NCI-H2227 (cell line): ENCODE results near the gene PRKG1.
A peak's percentile ranks its signal among the peaks of the same experiment; 100 is the strongest.

ENCODE experiments used
- DNase-seq: peaks from one replicate; lab custom pipeline; 2025; ENCODE audit not compliant: unreplicated experiment; lab: John Stamatoyannopoulos, UW

Gene PRKG1

DNA sequence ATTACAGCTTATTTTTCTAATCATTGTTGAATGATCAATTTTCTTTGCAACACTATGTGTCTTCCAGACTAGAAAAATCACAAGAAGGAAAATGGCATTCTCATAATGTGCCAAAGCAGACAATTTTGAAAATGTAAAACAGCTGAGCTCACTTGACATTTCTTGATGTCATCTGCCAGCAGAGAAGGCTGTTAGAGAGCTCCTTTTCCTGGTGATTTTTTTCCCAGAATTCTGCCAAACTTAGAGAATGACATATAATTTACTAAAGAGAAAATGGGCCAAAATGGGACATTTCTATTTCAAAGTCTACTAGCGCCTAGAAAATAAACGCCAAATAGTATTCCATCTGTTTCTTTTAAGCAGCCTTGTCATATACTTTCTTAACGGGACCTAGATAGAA lies 714.0 kb downstream of the PRKG1 start:
- no peak for DNase-seq

DNA sequence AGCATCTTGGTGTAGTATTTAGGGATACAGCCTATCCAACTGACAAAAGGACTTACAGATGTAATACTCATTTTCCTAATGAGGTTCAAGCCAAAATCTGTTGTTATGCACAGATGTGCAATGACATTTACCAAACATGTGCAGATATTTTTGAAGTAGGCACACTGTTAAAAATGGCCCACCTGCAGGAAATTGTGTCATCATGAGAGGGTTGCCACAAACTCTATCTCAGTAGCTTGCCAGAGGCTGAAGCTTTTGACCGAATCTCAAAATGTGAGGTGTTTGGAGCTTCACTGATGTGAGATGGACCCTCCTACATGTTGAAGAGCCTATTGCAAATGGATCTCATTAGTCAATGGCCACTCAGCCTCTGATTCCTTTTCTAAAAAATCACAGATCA lies 714.8 kb downstream of the PRKG1 start:
- DNase-seq, result no peak

DNA sequence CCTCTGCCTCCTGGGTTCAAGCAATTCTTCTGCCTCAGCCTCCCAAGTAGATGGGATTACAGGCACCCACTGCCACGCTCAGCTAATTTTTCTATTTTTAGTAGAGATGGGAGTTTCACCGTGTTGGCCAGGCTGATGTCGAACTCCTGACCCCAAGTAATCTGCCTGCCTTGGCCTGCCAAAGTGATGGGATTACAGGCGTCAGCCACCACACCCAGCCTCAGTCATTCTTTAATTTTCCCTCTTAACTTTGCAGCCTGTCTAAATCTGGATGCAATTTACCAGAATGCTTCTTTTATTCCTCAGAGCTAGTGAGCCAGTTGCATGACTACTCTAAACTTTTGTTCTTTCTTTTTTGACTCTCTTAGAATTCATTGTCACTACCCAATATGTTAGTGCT lies 715.6 kb downstream of the PRKG1 start:
- no peak for DNase-seq

DNA sequence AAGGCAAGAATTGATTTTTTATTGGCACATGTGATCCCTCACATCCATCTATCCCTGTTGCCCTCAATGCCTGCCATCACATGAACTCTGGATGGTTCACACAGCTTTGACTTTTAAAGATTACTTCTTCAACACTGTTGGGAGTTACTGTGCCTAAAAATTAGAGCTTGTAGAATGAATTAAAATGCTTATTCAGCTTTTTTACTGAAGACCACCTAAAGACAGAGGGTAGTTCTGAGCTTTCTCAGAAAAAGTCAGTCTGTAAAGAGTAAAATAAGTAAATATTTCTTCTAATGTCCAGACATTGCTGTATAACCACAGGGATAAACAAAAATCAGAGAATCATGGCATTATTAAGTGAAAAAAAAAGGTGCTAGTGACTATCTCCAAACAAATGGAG lies 718.4 kb downstream of the PRKG1 start:
- DNase-seq, result no peak

DNA sequence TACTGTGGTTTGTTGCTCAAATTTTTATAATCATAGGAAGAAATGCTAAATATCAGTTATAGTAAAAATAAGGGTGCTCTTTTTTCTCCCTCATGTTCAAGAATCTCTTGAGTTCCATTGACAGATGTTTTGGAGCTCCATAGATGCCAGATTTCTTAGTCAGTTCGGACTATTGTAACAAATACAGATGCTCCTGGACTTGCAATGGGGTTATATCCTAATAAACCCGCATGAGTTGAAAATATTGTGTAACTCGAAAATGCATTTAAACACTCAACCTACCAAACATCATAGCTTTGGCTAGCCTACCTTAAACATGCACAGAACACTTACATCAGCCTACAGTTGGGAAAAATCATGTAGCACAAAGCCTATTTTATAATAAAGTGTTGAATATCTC lies 725.8 kb downstream of the PRKG1 start:
- DNase-seq, result no peak

DNA sequence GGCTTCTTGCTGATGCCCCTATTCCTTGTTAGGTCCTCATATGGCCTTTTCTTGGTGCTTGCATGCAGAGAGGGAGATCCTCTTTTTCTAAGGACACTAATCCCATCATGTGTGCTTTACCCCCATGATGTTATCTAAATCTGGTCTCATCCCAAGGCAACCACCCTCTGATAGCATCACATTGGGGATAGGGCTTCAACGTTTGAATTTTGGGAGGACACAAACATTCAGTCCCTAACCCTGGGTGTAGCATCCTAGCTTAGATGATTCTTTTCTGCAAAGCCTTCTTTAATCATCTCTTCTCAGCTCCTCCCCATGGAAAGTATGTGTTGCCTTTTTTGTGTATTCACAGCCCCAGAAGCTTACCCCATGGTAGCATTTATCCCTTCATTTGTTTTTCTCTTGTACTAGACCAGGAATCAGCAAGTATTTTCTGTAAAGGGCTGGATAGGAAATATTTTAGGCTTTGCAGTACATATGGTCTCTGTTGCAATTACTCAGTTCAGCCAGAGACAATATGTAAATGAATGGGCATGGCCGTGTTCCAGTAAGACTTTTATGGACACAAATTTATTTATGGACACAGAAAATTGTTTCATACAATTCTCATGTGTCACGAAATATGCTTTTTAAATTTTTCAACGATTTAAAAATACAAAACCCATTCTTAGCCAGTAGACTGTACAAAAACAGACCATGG lies 726.6 kb downstream of the PRKG1 start:
- no peak for DNase-seq

DNA sequence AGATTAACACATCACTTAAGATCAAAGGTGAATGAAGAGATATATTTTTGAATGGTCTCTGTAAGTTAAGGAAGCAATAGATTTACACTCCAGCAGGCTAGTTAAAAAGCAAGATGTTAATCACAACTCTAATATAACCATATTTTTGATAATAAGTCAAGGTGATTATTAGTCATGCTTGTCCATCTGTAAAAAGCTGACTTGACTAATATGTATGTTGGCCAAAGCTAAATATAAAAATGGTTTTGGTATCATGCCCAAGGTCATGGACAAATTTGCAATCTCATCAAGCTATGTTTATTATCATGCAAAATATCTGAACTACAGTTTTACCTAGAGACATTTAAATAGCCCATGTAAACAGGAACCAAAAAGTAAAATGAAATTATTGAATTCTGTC lies 727.7 kb downstream of the PRKG1 start:
- no peak for DNase-seq

DNA sequence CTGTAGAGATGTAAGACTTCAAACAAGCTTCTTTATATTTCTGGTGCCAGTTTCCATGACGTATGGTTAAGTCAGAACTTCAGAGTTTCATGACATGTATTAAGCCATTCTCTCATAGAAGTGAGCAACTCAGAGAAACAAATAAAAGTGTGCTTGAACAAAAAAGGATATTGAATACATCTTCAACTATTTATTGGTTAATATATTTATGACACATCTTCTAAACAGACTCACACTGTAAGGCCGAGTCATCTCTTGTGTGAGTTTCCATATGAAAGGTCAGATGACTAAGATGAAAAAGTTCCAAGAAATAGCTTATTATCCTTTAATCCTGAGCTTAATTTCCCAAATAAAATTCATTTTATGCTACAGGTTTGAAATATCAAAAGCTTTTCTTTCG lies 730.6 kb downstream of the PRKG1 start:
- DNase-seq, result no peak

DNA sequence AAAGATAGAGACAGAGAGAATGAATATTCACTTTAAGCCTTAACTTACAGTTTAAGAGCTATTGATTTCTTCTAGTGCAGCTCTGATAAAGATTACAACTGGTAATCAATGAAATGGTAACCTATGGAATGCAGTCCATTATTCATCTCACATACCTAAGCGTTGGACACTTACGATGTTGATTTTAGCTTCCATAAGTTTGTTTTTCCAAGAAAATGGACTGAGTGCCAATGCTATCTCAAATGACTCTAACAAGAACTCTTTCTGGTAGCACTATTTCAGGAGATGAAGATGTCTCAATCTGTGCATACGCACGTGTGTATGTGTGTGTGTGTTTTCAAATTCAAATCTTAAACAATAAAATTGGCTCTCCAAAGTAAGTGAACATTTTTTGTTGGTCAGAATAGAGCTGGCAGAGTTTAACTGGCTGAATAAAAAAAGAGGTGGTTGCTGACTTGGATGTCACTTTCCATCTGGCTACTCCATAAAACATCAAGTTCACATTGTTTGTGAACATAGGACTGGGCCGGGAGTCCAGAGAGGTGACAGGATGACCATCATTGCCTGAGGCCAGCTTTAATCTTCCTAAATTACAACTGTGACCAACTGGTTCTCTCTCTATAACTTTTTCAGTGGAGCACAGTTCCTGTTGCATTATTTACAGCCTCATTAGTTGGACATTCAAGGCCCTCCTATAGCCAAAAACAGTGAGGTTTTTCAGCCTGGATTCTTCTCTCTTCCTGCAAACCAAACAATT lies 732.0 kb downstream of the PRKG1 start:
- DNase-seq, result no peak

DNA sequence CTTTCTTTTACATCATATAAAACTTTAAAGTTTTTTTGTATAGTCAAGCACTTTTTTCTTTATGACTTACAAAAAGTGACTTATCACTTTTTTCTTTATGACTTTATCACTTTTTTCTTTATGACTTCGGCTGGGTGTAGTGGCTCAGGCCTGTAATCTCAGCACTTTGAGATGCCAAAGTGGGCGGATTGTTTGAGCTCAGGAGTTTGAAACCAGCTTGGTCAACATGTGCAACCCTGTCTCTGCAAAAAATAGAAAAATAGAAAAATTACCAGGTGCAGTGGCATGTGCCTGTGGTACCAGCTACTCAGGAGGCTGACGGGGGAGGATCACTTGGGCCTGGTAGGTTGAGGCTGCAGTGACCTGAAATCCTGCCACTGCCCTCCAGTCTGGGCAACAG lies 733.9 kb downstream of the PRKG1 start:
- DNase-seq, result no peak

DNA sequence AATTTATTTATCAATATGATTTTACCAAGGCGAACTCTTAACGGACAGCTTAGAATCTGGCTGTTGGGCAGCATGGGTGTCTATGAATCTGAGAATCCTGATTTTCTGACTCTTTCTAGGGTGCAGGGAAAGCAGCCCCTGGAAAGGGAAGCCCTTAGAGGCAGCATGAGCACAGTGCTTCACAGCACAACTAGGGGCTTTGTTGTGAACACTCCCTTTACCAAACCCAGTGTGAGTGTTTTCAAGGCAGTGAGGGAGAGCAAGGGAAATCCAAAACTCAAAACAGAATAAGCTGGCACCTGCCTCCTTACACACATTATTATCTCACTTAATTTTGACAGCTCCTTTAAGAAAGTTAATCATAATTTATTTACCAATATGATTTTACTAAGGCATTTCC lies 741.4 kb downstream of the PRKG1 start:
- no peak for DNase-seq

DNA sequence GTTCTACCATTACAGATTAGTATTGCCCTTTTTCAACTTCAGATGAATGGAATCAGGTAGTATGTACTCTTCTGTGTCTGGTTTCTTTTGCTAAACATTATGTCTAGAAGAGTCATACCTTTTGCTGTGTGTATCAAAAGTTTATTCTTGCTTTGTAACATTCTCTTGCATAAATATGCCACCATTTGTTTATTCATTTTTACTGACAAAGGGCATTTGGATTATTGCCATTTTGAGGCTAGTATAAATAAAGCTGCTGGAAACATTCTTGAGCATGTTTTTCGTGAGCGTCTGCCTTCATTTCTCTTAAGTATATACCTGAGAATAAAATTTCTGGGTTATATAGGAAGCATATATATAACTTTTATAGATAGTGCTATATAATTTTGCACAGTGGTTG lies 746.8 kb downstream of the PRKG1 start:
- DNase-seq, result no peak

DNA sequence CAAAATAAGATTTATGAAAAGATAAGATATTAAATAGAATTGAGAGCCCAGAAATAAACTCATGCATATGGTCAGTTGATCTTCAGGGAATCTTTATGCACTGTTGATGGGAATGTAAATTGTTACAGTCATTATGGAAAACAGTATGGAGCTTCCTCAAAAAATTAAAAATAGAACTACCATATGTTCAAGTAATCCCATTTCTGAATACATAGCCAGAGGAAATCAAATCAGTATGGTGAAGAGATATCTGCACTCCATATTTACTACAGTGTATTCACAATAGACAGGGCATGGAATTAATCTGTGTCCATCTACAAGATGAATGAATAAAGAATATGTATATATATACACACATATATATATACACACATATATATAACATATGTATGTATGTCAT lies 747.5 kb downstream of the PRKG1 start:
- DNase-seq, result no peak

DNA sequence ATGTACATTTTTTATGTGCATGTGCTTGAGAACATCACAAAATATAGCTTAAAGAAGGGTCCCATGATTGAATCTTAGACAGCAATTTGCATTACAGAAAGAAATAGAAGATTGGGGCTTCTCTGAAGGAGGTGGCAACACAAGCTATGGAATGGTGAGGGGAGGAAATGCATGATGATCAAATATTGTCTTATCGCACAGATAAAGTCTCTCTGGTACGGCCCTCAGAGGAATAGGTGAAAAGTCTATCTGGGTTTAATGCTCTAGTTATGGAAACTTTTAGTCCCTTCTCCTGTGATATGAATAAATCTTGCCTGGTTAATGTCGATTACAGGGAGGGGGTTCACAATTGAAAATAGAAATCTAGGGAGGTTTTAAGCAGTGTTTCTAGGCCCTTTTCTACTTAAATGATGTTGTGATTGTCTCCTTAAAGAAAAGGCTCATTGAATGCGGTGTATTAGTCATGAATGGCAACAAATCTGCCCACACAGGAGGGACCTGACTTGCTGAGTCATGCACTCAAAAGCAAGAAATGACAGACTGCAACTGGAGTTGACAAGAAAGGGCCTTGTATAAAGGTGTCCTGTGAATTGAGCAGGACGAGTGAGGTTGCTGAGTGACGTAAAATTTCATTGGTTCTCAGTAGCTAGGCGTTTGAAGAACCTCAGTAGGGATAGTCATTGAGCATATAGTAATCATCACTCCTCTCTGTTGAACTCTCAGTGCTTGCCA lies 758.5 kb downstream of the PRKG1 start:
- DNase-seq, result no peak

DNA sequence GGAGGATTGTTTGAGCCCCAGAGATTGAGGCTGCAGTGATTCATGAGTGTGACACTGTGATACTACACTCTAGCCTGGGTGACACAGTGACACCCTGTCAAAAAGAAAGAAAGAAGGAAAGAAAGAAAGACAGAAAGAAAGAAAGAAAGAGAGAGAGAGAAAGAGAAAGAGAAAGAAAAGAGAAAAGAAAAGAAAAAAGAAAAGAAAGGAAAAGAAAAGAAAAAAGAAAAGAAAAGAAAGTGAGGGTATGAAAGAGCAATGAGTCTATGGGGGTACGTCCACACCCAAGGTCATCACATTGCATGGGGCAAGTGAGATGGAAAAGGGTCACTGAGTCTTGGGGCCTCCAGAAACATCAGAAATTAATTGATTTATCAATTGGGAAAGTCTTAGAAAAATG lies 760.3 kb downstream of the PRKG1 start:
- no peak for DNase-seq

DNA sequence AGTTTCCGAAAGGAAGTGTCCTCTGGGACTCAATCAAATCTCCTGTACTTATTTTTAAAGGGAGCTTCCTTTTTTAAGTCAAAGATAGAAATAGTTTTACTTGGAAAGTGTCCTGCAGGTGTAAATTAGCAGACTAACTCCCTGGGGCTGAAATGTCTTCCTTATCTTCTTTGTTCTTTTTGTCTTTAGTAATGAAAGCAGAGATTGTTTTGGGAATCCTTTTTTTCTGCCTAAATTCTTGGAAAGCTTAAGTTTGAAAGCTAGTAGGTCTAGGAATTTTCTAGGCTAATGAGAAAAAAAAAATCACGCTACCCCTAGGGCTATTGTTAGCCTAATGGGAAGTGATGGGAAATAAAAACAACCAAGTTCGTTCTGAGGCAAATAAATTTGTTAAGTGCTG lies 764.2 kb downstream of the PRKG1 start:
- no peak for DNase-seq

DNA sequence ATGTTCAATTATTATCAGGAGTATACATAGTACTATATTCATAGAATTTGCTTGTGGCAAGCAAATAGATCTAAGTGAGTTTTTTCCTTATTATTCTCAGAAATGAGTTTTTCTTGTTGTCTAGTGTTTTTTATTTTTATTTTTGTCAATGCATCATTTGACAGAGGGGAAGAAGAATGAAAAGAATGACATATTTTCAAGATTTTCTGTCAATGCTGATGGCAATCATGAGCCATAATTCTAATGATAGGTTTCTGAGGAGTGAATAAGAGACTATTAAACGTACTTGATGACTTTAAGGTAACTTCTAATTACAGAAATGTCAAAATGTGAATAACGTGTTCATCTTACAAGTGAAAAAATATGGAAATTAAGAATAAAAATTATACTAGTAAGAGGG lies 769.7 kb downstream of the PRKG1 start:
- no peak for DNase-seq

DNA sequence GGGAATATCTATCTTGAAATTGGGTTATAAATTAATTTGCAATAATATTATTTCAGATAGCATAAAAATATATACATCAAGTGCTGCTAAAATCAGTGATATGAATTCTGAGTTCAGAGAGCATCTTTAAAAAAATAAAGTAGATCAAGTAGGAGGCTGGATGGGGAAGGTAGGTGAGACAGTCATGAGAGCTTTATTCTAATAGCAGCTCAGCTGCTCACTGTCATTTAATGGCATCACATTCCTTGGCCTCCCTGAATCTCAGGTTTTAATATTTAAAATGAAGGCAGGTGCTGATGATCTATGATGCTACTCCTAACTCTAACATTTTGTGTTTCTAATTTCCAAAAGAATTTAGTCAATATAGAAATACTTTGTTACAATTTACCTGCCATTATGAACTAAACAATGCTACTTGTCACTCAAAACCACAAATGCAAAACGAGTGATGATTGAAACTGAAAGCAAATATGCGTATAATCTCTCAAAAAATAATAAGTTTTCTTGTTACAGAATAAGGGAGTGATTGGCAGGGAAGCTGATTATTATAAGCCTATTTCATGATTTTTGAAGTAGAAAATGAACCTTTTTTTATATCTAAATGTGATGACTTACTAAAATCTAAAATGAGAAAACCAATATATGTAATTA lies 772.7 kb downstream of the PRKG1 start:
- no peak for DNase-seq

DNA sequence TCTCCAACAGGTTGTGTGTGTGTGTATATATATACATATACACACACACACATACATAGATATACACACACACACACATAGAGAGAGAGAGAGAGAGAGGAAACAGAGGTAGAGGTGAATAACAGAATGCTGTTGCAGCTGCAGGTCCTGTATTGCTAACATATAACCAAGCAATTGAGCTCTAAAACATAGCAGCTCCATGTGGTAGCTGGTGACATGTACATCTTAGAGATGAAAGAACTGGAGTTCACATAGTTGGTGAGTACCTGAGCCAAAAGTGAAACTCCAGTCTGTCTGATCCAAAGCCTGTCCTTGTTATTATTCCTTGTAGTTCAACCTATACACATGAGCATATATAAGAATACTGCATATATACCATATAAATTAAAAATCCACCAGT lies 778.0 kb downstream of the PRKG1 start:
- no peak for DNase-seq

DNA sequence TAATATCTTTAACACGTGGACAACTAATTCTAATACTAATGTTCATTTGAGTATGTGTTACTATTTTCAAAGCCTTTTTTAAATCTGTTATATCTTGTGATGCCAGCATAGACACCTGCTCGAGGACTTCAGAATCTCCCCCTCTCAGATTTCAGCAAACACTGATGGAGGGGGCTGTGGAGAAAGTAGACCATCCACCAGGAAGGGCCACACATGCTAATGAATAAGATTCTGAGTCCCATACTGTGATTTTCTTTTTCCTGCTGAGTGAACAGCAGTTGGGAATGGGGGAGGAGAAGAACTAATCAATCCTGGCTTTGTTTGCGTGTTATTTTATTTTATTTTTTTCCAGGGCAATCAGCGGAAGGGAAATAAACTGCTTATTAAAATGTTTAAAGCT lies 783.0 kb downstream of the PRKG1 start:
- peak; percentile 18 for DNase-seq

DNA sequence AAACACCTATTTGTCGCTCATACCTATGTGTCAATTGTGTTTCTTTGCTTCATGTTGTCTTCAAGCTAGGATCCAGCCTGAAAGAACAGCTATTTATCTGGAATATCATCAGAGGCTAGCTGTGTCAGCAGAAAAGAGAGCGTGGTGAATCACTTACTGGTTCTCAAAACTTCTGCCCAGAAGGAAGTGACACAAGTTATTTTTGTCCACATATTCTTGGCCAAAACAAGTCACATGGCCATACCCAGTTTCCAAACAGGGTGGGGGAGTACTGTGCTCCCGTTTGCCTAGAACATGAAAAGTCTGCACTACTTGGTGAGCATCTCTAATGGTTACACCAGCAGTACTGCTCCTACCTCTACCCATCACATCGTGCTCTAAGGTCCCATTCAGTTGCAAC lies 786.0 kb downstream of the PRKG1 start:
- DNase-seq, result no peak

DNA sequence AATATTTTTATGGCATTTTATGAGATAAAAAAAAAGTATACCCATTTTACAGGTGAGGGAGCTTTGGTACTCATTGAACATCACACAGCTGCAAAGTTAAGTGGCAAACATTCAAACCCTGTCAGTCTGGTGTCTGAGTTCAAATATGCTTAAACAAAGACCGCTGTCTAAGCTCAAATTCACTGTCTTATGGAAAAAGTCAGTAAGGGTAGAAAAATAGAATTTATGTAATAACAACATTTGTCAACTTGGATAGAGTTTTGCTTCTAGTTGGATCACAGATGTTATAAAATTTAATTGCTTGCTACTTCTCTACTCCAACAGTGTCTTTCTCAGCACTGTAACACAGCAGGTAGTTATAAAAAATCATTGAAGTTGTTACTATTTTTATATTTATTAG lies 786.8 kb downstream of the PRKG1 start:
- no peak for DNase-seq
